ENCODE measurements around the gene CELSR1.
A peak's percentile ranks its signal among the peaks of the same experiment; 100 is the strongest.
"Not testable (repeated sequence)": the region's sequence is repeated elsewhere in the genome, so short reads cannot be mapped to it uniquely, and the experiment has no call there.

CELSR1 gene

GRCh38 chr22:46478083-46478551, 59.3 kb downstream of the CELSR1 start:
- DNase-seq = no peak

- no peak for DNase-seq
Observed at GRCh38 chr22:46476547-46476941, 60.9 kb downstream of the CELSR1 start.

- no peak for DNase-seq
Observed at GRCh38 chr22:46473896-46474557, 63.4 kb downstream of the CELSR1 start.

GRCh38 chr22:46473021-46473779, 64.2 kb downstream of the CELSR1 start:
- no peak for DNase-seq

GRCh38 chr22:46472722-46473016, 64.8 kb downstream of the CELSR1 start:
- DNase-seq = no peak

GRCh38 chr22:46471901-46472721, 65.3 kb downstream of the CELSR1 start:
- DNase-seq = no peak

GRCh38 chr22:46471330-46471729, 66.1 kb downstream of the CELSR1 start:
- not testable (repeated sequence) for DNase-seq

GRCh38 chr22:46469711-46470110, 67.7 kb downstream of the CELSR1 start:
- no peak for DNase-seq

- no peak for DNase-seq
Observed at GRCh38 chr22:46467006-46467405, 70.4 kb downstream of the CELSR1 start.

GRCh38 chr22:46466255-46466676, 71.2 kb downstream of the CELSR1 start:
- DNase-seq = no peak

- DNase-seq = no peak
Observed at GRCh38 chr22:46465793-46466192, 71.6 kb downstream of the CELSR1 start.

GRCh38 chr22:46465345-46465720, 72.1 kb downstream of the CELSR1 start:
- DNase-seq = no peak

- DNase-seq = no peak
Observed at GRCh38 chr22:46464701-46465344, 72.6 kb downstream of the CELSR1 start.

GRCh38 chr22:46464296-46464695, 73.1 kb downstream of the CELSR1 start:
- DNase-seq = no peak

GRCh38 chr22:46463435-46464227, 73.8 kb downstream of the CELSR1 start:
- no peak for DNase-seq

GRCh38 chr22:46462726-46463371, 74.6 kb downstream of the CELSR1 start:
- DNase-seq = peak in 1 of 2 experiments; percentile 34

GRCh38 chr22:46461566-46462180, 75.7 kb downstream of the CELSR1 start:
- no peak for DNase-seq

GRCh38 chr22:46460857-46461256, 76.6 kb downstream of the CELSR1 start:
- no peak for DNase-seq

- no peak for DNase-seq
Observed at GRCh38 chr22:46459347-46460065, 77.9 kb downstream of the CELSR1 start.

- no peak for DNase-seq
Observed at GRCh38 chr22:46458525-46458924, 78.9 kb downstream of the CELSR1 start.

Measured in NCI-H187 (cell line).